ENCODE data around the gene FABP2. TPM values are rescaled to one million over a fixed set of nuclear protein-coding genes. Genes with fewer than 3 reads are reported as not detected.
"Not testable (repeated sequence)": the region's sequence is repeated elsewhere in the genome, so short reads cannot be mapped to it uniquely, and the experiment has no call there.

Gene FABP2
- total RNA-seq, 1 experiment from 2014 or later = not detected

GRCh38 chr4:119362413-119362812, 40.5 kb upstream of the FABP2 start:
- H3K4me3 ChIP-seq; H4K20me1 ChIP-seq (ENCODE audit: insufficient read depth); DNase-seq; H3K79me2 ChIP-seq (ENCODE audit: low read depth); intact Hi-C loops (cut with micrococcal nuclease; ENCODE audit: unreplicated experiment); H3K27ac ChIP-seq; POLR2A ChIA-PET (ENCODE audit: unreplicated experiment); CTCF ChIA-PET; H3K4me2 ChIP-seq; H3F3A ChIP-seq (ENCODE audit: insufficient read depth, low read depth); H3K9me2 ChIP-seq (ENCODE audit: insufficient read depth); H3K9me3 ChIP-seq (ENCODE audit: insufficient read depth, low read depth); H3K27me3 ChIP-seq (ENCODE audit: insufficient read depth, low read depth); H3K36me3 ChIP-seq (ENCODE audit: low read depth); BruUV-seq (replicated peaks); H3K4me1 ChIP-seq (replicated peaks; ENCODE audit: insufficient read depth); H2AFZ ChIP-seq: not testable (repeated sequence)

- H3K9me3 ChIP-seq (ENCODE audit: insufficient read depth, low read depth); CTCF ChIA-PET; BruUV-seq (replicated peaks); H3K4me2 ChIP-seq; H3K79me2 ChIP-seq (ENCODE audit: low read depth); H3K36me3 ChIP-seq (ENCODE audit: low read depth); H3K4me3 ChIP-seq; H3K27ac ChIP-seq; POLR2A ChIA-PET (ENCODE audit: unreplicated experiment); H3F3A ChIP-seq (ENCODE audit: insufficient read depth, low read depth); H3K4me1 ChIP-seq (replicated peaks; ENCODE audit: insufficient read depth); intact Hi-C loops (cut with micrococcal nuclease; ENCODE audit: unreplicated experiment); H3K9me2 ChIP-seq (ENCODE audit: insufficient read depth); DNase-seq; H4K20me1 ChIP-seq (ENCODE audit: insufficient read depth); H2AFZ ChIP-seq; H3K27me3 ChIP-seq (ENCODE audit: insufficient read depth, low read depth): not testable (repeated sequence)
Observed at GRCh38 chr4:119359873-119360272, 37.9 kb upstream of the FABP2 start.

- H3K4me3 ChIP-seq; H3K4me1 ChIP-seq (replicated peaks; ENCODE audit: insufficient read depth); H3K27me3 ChIP-seq (ENCODE audit: insufficient read depth, low read depth); BruUV-seq (replicated peaks); H3F3A ChIP-seq (ENCODE audit: insufficient read depth, low read depth); intact Hi-C loops (cut with micrococcal nuclease; ENCODE audit: unreplicated experiment); H3K9me2 ChIP-seq (ENCODE audit: insufficient read depth); DNase-seq; H2AFZ ChIP-seq; H3K79me2 ChIP-seq (ENCODE audit: low read depth); H3K27ac ChIP-seq; H4K20me1 ChIP-seq (ENCODE audit: insufficient read depth); H3K9me3 ChIP-seq (ENCODE audit: insufficient read depth, low read depth); H3K36me3 ChIP-seq (ENCODE audit: low read depth); CTCF ChIA-PET; POLR2A ChIA-PET (ENCODE audit: unreplicated experiment); H3K4me2 ChIP-seq: not testable (repeated sequence)
Observed at GRCh38 chr4:119356796-119357195, 34.9 kb upstream of the FABP2 start.

- H3K4me1 ChIP-seq (replicated peaks; ENCODE audit: insufficient read depth); H3K4me2 ChIP-seq; H3K79me2 ChIP-seq (ENCODE audit: low read depth); POLR2A ChIA-PET (ENCODE audit: unreplicated experiment); H3K4me3 ChIP-seq; H2AFZ ChIP-seq; BruUV-seq (replicated peaks); H3K27ac ChIP-seq; H3K36me3 ChIP-seq (ENCODE audit: low read depth); H3K27me3 ChIP-seq (ENCODE audit: insufficient read depth, low read depth); H3F3A ChIP-seq (ENCODE audit: insufficient read depth, low read depth); H3K9me3 ChIP-seq (ENCODE audit: insufficient read depth, low read depth); DNase-seq; CTCF ChIA-PET; intact Hi-C loops (cut with micrococcal nuclease; ENCODE audit: unreplicated experiment); H4K20me1 ChIP-seq (ENCODE audit: insufficient read depth); H3K9me2 ChIP-seq (ENCODE audit: insufficient read depth): not testable (repeated sequence)
Observed at GRCh38 chr4:119356041-119356440, 34.1 kb upstream of the FABP2 start.

- H3K9me2 ChIP-seq (ENCODE audit: insufficient read depth); H3K27ac ChIP-seq; H4K20me1 ChIP-seq (ENCODE audit: insufficient read depth); intact Hi-C loops (cut with micrococcal nuclease; ENCODE audit: unreplicated experiment); H3K4me1 ChIP-seq (replicated peaks; ENCODE audit: insufficient read depth); BruUV-seq (replicated peaks); H3F3A ChIP-seq (ENCODE audit: insufficient read depth, low read depth); H2AFZ ChIP-seq; DNase-seq; H3K36me3 ChIP-seq (ENCODE audit: low read depth); H3K9me3 ChIP-seq (ENCODE audit: insufficient read depth, low read depth); POLR2A ChIA-PET (ENCODE audit: unreplicated experiment); H3K4me2 ChIP-seq; H3K4me3 ChIP-seq; CTCF ChIA-PET; H3K79me2 ChIP-seq (ENCODE audit: low read depth); H3K27me3 ChIP-seq (ENCODE audit: insufficient read depth, low read depth): not testable (repeated sequence)
Observed at GRCh38 chr4:119353364-119353763, 31.4 kb upstream of the FABP2 start.

- H2AFZ ChIP-seq; H3F3A ChIP-seq (ENCODE audit: insufficient read depth, low read depth); intact Hi-C loops (cut with micrococcal nuclease; ENCODE audit: unreplicated experiment); H3K27me3 ChIP-seq (ENCODE audit: insufficient read depth, low read depth); H3K9me3 ChIP-seq (ENCODE audit: insufficient read depth, low read depth); H3K79me2 ChIP-seq (ENCODE audit: low read depth); H4K20me1 ChIP-seq (ENCODE audit: insufficient read depth); BruUV-seq (replicated peaks); DNase-seq; CTCF ChIA-PET; H3K4me1 ChIP-seq (replicated peaks; ENCODE audit: insufficient read depth); H3K4me3 ChIP-seq; H3K36me3 ChIP-seq (ENCODE audit: low read depth); H3K4me2 ChIP-seq; H3K9me2 ChIP-seq (ENCODE audit: insufficient read depth); H3K27ac ChIP-seq; POLR2A ChIA-PET (ENCODE audit: unreplicated experiment): not testable (repeated sequence)
Observed at GRCh38 chr4:119348169-119348568, 26.2 kb upstream of the FABP2 start.

- H3F3A ChIP-seq (ENCODE audit: insufficient read depth, low read depth); POLR2A ChIA-PET (ENCODE audit: unreplicated experiment); H3K9me2 ChIP-seq (ENCODE audit: insufficient read depth); BruUV-seq (replicated peaks); DNase-seq; H3K4me1 ChIP-seq (replicated peaks; ENCODE audit: insufficient read depth); intact Hi-C loops (cut with micrococcal nuclease; ENCODE audit: unreplicated experiment); H3K9me3 ChIP-seq (ENCODE audit: insufficient read depth, low read depth); H3K27ac ChIP-seq; H3K36me3 ChIP-seq (ENCODE audit: low read depth); H3K79me2 ChIP-seq (ENCODE audit: low read depth); H3K4me3 ChIP-seq; H4K20me1 ChIP-seq (ENCODE audit: insufficient read depth); H2AFZ ChIP-seq; H3K4me2 ChIP-seq; H3K27me3 ChIP-seq (ENCODE audit: insufficient read depth, low read depth); CTCF ChIA-PET: not testable (repeated sequence)
Observed at GRCh38 chr4:119343293-119343692, 21.4 kb upstream of the FABP2 start.

- H3K4me3 ChIP-seq; H3K4me2 ChIP-seq; DNase-seq; H3K9me3 ChIP-seq (ENCODE audit: insufficient read depth, low read depth); H4K20me1 ChIP-seq (ENCODE audit: insufficient read depth); H3K27me3 ChIP-seq (ENCODE audit: insufficient read depth, low read depth); H3F3A ChIP-seq (ENCODE audit: insufficient read depth, low read depth); H2AFZ ChIP-seq; CTCF ChIA-PET; POLR2A ChIA-PET (ENCODE audit: unreplicated experiment); H3K9me2 ChIP-seq (ENCODE audit: insufficient read depth); BruUV-seq (replicated peaks); H3K4me1 ChIP-seq (replicated peaks; ENCODE audit: insufficient read depth); H3K36me3 ChIP-seq (ENCODE audit: low read depth); intact Hi-C loops (cut with micrococcal nuclease; ENCODE audit: unreplicated experiment); H3K79me2 ChIP-seq (ENCODE audit: low read depth); H3K27ac ChIP-seq: not testable (repeated sequence)
Observed at GRCh38 chr4:119339895-119340294, 18.0 kb upstream of the FABP2 start.

Measured in PC-9 (cell line).